SU-DHL-6 (cell line): Measurements from ENCODE around the gene MAG.

Experiments used
- H2AFZ ChIP-seq: fragments of 200-600 bp; sonication (generic); 2 replicates; pipeline ENCODE4 v1.6.1; 2014; ENCODE audit warnings: low read depth, mild to moderate bottlenecking, moderate library complexity, mixed read lengths, antibody characterized with exemption, low read length; ENCODE audit not compliant: severe bottlenecking
- H3F3A ChIP-seq: fragments of 200-600 bp; shearing (Covaris generic); 2 replicates; pipeline ENCODE4 v1.6.0; 2016; ENCODE audit warnings: antibody characterized with exemption, mild to moderate bottlenecking; ENCODE audit not compliant: insufficient read depth
- H3K27ac ChIP-seq: fragments of 200-600 bp; sonication (generic); 2 replicates; pipeline ENCODE4 v1.5.1; 2016; ENCODE audit warnings: low read depth, mild to moderate bottlenecking, low read length, moderate library complexity, mixed read lengths
- H3K27me3 ChIP-seq: fragments of 200-600 bp; sonication (generic), shearing (Covaris generic); 2 replicates; pipeline ENCODE4 v1.6.0; 2014; ENCODE audit warnings: mild to moderate bottlenecking, low read length
- H3K36me3 ChIP-seq: fragments of 200-600 bp; sonication (generic); 2 replicates; pipeline ENCODE4 v1.6.1; 2014; ENCODE audit warnings: mild to moderate bottlenecking, low read length, mixed read lengths
- H3K4me2 ChIP-seq: fragments of 300-600, 200-600 bp; shearing (Covaris generic), sonication (generic); 2 replicates; pipeline ENCODE4 v1.6.0; 2014; ENCODE audit warnings: low read length, low read depth, mild to moderate bottlenecking; ENCODE audit not compliant: poor library complexity, severe bottlenecking
- H3K4me3 ChIP-seq: fragments of 200-600 bp; sonication (generic); 2 replicates; pipeline ENCODE4 v1.5.1; 2014; ENCODE audit warnings: antibody characterized with exemption, low read length, mild to moderate bottlenecking, mixed read lengths; ENCODE audit not compliant: insufficient read depth, poor library complexity, severe bottlenecking
- H3K79me2 ChIP-seq: fragments of 200-600 bp; sonication (generic); 2 replicates; pipeline ENCODE4 v1.6.1; 2014; ENCODE audit warnings: mild to moderate bottlenecking, low read length, moderate library complexity; ENCODE audit not compliant: insufficient read depth
- H3K9ac ChIP-seq: fragments of 200-600 bp; sonication (generic); 2 replicates; pipeline ENCODE4 v1.7.0; 2014; ENCODE audit warnings: mild to moderate bottlenecking, low read length
- H3K9me2 ChIP-seq: fragments of 200-600 bp; sonication (generic); replicated peaks from 2 replicates; pipeline ENCODE4 v1.6.1; 2014; ENCODE audit warnings: low read length; ENCODE audit not compliant: insufficient read depth
- H3K9me3 ChIP-seq: fragments of 200-600 bp; sonication (generic); 2 replicates; pipeline ENCODE4 v1.6.1; 2014; ENCODE audit warnings: low read length, mixed read lengths; ENCODE audit not compliant: insufficient read depth
- H4K20me1 ChIP-seq: fragments of 200-600 bp; sonication (generic); 2 replicates; pipeline ENCODE4 v1.6.1; 2014; ENCODE audit warnings: low read depth, mild to moderate bottlenecking, antibody characterized with exemption, low read length, moderate library complexity, mixed read lengths
- EZH2phosphoT487 ChIP-seq: fragments of 200-600 bp; sonication (generic), shearing (Covaris generic); conservative IDR thresholded peaks from 2 replicates; pipeline ENCODE4 v1.6.1; 2018; ENCODE audit warnings: mild to moderate bottlenecking, antibody characterized with exemption, low read length, moderate library complexity, mixed read lengths
- TF ChIP-seq, protein P1 (sequence below): fragments of 200-600 bp; sonication (generic); IDR thresholded peaks from one replicate; pipeline ENCODE4 v1.5.1; 2017; ENCODE audit warnings: antibody characterized with exemption, mild to moderate bottlenecking, low read length, moderate library complexity; ENCODE audit not compliant: insufficient read depth, poor library complexity, severe bottlenecking

MAG gene

DNA sequence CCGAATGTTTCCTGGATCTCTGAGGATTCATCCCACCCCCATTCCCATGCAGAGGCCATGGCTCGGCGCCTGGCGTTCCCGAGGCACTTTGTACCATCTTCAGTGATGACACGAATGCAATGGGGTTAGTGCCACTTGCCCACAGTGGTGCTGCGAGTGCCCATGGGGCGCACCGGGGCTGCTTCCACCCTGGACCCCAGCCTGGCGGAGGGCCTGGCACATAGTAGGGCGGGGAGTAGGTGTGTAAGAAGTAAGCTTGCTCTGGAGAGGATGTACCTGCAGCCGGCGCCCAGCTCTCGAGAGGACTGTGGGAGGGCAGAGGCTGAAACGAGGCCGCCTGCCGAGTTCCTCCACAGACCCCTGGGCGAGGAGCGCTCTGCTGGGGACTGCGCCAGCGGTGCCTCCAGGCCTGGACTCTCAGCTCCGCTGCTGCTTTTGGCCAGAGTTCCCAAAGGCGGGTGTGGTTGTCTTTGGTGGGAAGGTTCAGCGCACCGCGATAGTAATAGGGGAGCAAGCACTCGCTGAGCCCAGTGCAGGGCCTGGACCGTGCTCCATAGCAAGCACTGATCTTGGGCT is 15.2 kb upstream of the MAG start:
- H3K9me2 ChIP-seq, result no peaks in the 10 kb centered on the region
- H3K9me3 ChIP-seq, result no peaks in the 10 kb centered on the region
- H3K27ac ChIP-seq, result no peak overlapping the region
- no peaks in the 10 kb centered on the region for H3K79me2 ChIP-seq
- H3K27me3 ChIP-seq, result no peaks in the 10 kb centered on the region
- H3K9ac ChIP-seq, result no peak overlapping the region
- no peak overlapping the region for H2AFZ ChIP-seq
- no peak overlapping the region for H3K4me3 ChIP-seq
- TF ChIP-seq EZH2phosphoT487, result no peak
- TF ChIP-seq, protein P1, sequence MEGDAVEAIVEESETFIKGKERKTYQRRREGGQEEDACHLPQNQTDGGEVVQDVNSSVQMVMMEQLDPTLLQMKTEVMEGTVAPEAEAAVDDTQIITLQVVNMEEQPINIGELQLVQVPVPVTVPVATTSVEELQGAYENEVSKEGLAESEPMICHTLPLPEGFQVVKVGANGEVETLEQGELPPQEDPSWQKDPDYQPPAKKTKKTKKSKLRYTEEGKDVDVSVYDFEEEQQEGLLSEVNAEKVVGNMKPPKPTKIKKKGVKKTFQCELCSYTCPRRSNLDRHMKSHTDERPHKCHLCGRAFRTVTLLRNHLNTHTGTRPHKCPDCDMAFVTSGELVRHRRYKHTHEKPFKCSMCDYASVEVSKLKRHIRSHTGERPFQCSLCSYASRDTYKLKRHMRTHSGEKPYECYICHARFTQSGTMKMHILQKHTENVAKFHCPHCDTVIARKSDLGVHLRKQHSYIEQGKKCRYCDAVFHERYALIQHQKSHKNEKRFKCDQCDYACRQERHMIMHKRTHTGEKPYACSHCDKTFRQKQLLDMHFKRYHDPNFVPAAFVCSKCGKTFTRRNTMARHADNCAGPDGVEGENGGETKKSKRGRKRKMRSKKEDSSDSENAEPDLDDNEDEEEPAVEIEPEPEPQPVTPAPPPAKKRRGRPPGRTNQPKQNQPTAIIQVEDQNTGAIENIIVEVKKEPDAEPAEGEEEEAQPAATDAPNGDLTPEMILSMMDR, result no peak
- no peaks in the 10 kb centered on the region for H4K20me1 ChIP-seq
- no peaks in the 10 kb centered on the region for H3F3A ChIP-seq
- 0 out of 2 replicates have a peak, but pooled peaks cover 3% of the 10 kb centered on the region for H3K36me3 ChIP-seq
- H3K4me2 ChIP-seq, result no peak overlapping the region

DNA sequence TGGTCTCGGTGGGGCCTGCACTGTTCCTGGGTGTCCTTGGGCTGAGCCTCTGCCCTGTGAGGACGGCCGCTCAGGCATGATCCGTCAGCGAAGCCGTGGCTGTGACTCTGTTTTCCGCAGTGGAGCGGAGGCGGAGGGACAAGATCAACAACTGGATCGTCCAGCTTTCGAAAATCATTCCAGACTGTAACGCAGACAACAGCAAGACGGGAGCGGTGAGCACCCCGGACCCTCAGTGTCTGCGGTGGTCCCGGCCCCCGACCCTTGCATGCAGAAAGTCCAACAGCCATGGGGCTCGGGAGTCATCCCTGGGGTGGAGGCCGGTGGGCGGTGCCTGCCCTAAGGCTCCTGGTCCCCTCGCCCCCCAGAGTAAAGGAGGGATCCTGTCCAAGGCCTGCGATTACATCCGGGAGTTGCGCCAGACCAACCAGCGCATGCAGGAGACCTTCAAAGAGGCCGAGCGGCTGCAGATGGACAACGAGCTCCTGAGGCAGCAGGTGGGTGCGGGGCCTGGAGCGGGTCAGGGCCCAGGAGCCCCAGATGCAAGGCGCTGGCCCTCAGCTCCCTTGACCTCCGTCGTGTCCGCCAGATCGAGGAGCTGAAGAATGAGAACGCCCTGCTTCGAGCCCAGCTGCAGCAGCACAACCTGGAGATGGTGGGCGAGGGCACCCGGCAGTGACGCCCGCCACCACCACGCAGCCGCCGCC is 13.2 kb upstream of the MAG start:
- Histone ChIP-seq H2AFZ (no peak overlapping the region), H3K27me3 (no peaks in the 10 kb centered on the region), H3K9ac (no peak overlapping the region), H3K27ac (no peak overlapping the region), H4K20me1 (no peaks in the 10 kb centered on the region), H3K36me3 (0 out of 2 replicates have a peak, but pooled peaks cover 3% of the 10 kb centered on the region), H3K4me2 (no peak overlapping the region), H3K9me3 (no peaks in the 10 kb centered on the region), H3K9me2 (no peaks in the 10 kb centered on the region), H3K79me2 (no peaks in the 10 kb centered on the region), H3F3A (no peaks in the 10 kb centered on the region), H3K4me3 (no peak overlapping the region)
- TF ChIP-seq EZH2phosphoT487, result no peak
- TF ChIP-seq, protein P1, result no peak

DNA sequence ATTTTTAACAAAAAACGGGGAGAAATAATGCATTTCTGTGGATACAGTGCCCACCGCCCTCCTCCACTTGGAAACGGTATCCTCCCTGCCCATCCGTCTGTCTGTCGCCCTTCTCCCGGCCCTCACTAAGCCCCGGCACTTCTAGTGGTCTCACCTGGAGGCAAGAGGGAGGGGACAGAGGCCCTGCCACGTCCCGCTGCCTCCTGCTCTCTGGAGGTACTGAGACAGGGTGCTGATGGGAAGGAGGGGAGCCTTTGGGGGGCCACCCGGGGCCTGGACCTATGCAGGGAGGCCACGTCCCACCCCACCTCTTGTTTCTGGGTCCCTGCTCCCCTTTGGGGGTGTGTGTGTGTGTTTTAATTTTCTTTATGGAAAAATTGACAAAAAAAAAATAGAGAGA is 12.6 kb upstream of the MAG start:
- TF ChIP-seq EZH2phosphoT487, result no peak
- TF ChIP-seq, protein P1, result no peak
- H4K20me1 ChIP-seq, result no peaks in the 10 kb centered on the region
- H3K27ac ChIP-seq, result no peak overlapping the region
- no peak overlapping the region for H3K4me3 ChIP-seq
- H3K9me2 ChIP-seq, result no peaks in the 10 kb centered on the region
- H3K79me2 ChIP-seq, result no peaks in the 10 kb centered on the region
- H2AFZ ChIP-seq, result no peak overlapping the region
- H3F3A ChIP-seq, result no peaks in the 10 kb centered on the region
- H3K4me2 ChIP-seq, result no peak overlapping the region
- 0 out of 2 replicates have a peak, but pooled peaks cover 3% of the 10 kb centered on the region for H3K36me3 ChIP-seq
- no peak overlapping the region for H3K9ac ChIP-seq
- H3K9me3 ChIP-seq, result no peaks in the 10 kb centered on the region
- no peaks in the 10 kb centered on the region for H3K27me3 ChIP-seq
